Subcutaneous adipose tissue (tissue), 4 donors: ENCODE results near the gene FOXP1. TPM values are rescaled to one million over a fixed set of nuclear protein-coding genes. Genes with fewer than 3 reads are reported as not detected.

Source experiments
- CTCF ChIP-seq: fragments of 450-650 bp; IDR thresholded peaks from one replicate; pipeline ENCODE4 v1.5.1; 2016; ENCODE audit warnings: low read depth, mild to moderate bottlenecking, control low read depth, antibody characterized with exemption, moderate library complexity
- total RNA-seq, 4 donors: library from RNA; depleted of rRNA; stranded (reverse); fragments of >200 nt; gene quantifications; one replicate each; pipeline ENCODE4 v1.1.0, GENCODE V29; 2016

Gene FOXP1
- total RNA-seq, 4 donors from 2014 or later = 70.5 to 96.7 (median 88.0) TPM

- TF ChIP-seq CTCF = no peak
Measured at GRCh38 chr3:71504250-71505036, 79.1 kb downstream of the FOXP1 start.

- no peak for TF ChIP-seq CTCF
Measured at GRCh38 chr3:71503525-71504249, 79.8 kb downstream of the FOXP1 start.

GRCh38 chr3:71502066-71502625 is 81.4 kb downstream of the FOXP1 start:
- TF ChIP-seq CTCF = no peak

GRCh38 chr3:71500696-71501095 is 82.8 kb downstream of the FOXP1 start:
- TF ChIP-seq CTCF = no peak

GRCh38 chr3:71499227-71499876 is 84.2 kb downstream of the FOXP1 start:
- TF ChIP-seq CTCF = no peak

- no peak for TF ChIP-seq CTCF
Measured at GRCh38 chr3:71498543-71498942, 85.0 kb downstream of the FOXP1 start.
